ENCODE data around the gene SORCS2.

The SORCS2 gene

GRCh38 chr4:7342223-7343080 is 150.1 kb downstream of the SORCS2 start:
- no peak for DNase-seq

GRCh38 chr4:7343081-7343655 is 150.8 kb downstream of the SORCS2 start:
- DNase-seq: no peak

GRCh38 chr4:7343950-7344349 is 151.6 kb downstream of the SORCS2 start:
- no peak for DNase-seq

DNA sequence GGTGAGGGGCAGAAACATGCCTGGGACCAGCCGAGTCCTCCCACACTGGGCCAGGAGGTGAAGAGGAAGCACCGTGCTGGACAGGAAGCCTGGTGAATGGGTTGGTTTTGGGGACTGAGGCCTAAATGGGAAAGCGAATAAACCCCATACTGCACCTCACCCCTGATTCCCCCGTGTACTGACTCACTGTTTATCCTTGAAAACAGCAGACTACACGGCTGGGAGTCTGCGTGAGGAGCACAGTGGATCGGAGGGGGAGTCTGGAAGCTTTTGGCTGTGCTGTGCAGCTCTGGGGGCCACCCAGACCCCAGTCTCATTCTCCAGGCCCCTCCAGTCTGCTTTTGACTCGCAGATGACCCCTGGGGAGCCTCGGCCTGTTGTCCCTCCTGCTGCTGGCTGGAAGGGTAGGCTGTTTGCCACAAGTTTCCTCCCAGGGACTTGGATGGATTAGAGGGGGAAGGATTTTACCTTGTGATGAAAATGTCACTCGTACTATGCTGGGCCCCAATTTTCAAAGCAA is 152.4 kb downstream of the SORCS2 start:
- no peak for DNase-seq

DNA sequence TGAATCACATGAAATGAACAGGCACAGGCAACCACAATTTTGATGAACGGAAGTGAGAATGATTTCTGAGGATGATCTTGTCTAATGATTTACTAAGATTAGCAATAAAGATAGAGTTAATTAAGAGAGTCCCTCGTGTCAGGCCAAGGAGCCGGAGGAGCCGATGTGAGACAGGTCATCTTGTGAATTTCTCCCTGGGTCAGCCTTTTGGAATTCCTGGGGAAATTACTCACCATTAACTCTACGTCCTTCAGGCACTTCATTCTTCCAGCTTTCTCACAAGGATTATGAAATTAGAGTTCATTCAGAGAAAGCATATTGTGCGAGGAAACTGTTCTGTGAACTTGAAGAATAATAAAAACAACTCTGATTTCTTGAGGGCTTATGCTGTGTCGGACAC is 155.6 kb downstream of the SORCS2 start:
- DNase-seq: no peak

DNA sequence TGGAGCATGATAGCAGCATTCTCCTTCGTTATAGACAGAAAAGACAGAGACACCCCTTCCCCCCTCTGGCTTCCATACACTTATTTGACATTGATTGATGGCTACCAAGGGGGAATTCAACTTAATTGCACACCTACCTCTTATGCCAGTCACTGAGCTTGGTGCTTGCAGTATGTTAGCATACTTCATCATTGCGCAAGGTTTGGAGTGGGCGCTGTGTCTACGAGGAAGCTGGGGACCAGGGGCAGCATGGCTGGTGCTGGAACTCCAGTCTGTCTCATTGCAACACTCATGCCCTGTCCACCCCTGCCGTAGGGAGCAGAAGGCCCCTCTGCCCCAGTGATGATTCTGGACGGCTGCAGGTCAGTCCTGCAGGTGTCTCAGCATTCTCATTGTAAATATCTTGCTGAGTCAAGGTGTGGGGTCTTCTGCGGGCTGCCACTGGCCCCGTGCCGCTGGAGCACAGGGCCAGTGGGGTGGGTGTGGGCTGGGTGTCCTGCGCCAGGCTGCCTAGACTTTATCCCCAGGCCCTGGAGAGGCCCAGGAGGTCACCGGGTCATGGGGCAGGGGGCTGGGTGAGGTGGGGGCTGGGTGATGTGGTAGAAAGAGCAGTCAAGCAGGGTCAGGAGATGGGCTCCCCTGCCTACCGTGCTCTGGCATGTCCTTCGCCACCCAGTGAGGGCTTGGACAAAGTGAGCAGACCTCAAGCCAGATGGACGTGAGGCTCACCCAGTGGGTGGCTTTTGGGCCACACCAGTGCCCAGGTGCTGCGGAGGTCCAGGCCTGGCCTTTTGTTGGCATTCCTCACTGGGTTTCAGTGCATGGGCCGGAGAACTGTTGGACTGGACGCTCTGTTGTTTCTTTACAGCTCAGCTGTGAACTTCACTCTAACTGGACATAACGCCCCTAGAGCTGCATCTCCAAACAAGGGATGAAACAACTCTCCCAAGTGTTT is 156.9 kb downstream of the SORCS2 start:
- no peak for DNase-seq

DNA sequence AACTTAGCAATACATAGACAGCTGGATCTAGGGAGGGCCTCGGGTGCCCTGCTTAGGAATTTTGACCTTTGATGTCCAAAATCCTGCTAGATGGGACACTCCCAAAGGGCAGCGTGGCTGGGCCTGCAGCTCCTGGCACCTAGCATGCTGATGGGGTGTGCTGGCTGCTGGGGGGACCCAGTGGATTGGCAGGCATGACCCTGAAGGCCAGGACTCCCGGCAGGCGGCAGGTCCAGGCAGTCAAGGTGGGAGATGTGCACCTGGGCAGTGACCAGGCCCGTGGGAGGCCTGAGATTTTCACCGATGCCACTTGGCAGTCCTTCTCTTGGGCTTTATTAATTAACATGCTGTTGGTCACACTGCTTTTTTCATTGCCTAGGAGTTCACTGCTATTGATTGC is 158.1 kb downstream of the SORCS2 start:
- DNase-seq: no peak

DNA sequence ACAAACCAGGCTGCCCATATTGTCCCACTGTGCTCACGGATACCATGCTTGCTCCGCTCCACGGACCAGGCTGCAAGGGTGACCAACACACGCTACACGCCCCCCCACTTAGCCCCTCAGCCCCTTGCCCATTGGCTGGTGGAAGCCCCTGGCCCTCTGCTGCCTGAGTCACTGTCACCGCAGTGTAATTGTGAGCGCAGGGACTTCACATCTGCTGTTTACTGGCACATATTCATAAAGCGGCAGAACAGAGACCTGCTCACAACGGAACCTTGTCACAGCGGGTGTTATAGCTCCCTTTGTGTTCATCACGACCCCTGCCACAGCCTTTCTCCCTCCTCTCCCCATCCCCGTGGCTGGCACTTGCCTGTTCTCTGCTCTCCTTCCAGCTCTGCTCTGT is 158.7 kb downstream of the SORCS2 start:
- DNase-seq: no peak

DNA sequence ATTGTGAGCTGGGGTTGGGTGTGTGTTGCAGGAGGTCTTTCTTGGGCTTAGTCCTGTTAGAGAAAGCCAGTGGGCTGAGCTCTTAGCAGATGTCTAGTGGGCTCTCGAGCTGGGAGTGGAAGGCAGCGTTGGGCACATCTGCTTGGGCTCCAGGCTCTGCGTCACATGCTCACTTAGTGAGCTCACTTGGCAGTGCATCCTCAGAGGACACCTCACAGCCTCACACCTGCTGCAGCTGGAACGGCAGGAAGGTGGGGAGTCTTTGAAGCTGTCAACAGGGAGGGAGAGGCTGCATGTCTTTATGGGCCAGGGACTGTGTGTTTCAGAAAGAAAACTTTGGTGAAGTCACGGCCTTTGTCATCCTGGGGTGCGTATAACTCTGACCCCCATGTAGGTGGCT is 160.1 kb downstream of the SORCS2 start:
- DNase-seq: peak; percentile 58

DNA sequence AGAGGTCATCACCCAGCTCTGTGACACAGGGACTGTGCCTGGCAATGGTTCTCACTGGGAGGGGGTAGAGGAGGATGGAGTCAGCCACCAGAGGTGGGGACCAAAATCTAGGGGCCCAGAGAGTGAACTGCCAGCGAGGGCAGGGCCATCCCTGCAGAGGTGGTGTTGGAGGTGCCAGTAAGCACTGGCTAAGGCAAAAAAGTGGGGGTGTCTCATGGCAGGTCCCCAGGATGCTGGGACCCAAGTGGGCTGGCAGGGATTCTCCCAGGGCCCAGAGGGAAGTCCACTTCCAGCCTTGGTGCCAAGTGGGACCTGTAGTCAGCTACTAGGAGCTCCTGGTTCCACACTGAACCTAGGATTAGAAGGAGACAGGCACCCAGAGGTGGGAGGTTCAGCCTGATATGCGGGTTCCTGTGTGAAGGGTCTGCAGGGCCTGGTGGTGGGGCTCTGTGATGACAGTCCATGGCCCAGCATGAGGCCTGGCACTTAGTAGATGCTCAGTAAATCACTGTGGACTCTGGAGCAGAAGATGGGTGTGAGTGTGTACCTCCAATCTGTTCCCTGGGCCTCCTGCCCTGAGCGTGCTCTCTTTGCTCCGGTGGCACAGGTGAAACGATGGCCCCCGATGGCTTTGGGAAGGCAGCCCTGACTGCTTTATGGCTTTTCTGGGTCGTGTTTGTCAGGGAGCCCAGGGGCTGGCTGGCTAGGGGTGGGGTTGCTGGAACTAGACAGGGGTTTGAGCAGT is 160.9 kb downstream of the SORCS2 start:
- DNase-seq: no peak

DNA sequence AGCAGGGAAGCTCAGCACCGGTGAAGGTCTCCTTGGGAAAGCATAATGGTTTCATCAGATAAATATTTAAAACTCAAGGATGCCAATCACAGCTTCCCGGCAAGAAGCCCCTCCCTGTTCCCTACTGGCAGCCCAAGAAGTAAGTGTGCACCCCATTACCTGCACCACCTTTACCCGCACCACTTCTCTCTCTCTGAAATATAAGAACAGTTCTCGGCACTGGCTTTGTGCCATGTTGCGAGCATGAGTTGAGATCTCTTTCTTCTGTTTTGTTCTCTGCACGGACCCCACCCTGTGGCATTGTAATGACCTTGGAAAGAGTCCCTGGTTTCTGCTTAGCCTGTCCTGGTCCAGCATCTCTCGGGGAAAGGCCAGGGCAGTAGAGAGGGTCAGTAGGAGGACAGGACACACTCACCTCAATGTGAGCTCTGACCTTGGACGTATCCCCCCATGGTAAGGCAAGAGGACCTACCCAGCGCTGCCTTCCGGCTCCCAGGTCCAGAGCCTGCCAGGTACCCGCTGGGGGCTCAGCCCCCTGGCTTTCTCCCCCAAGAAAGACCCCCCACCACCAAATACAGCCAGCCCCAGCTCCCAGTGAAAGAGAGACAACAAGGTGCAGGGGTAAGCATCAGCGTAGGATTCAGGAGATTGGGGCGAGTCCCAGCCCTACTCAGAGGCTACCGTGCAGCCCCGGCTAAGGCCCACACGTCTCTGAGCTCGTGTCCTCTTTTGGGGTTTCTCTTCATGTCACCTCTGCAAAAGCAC is 161.7 kb downstream of the SORCS2 start:
- no peak for DNase-seq

DNA sequence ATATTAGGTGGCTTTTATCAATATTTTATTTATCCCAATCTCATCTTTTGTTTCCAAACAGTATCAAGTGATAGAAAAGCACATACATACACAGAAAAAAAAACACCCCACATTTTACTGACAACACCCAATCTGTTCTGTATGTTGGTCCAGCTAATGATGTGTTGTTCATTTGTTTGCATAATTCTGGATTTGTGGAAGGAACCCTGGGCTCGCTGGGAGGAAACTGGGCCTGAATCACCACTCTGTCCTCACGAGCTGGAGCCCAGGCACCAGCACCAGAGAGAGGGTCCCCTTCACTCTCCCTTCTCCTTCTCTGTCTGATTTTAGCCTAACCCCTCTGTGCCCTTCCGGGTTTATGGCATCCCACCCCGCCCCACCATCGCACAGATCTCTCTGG is 162.6 kb downstream of the SORCS2 start:
- DNase-seq: no peak

GRCh38 chr4:7355795-7356194 is 163.5 kb downstream of the SORCS2 start:
- DNase-seq: no peak

DNA sequence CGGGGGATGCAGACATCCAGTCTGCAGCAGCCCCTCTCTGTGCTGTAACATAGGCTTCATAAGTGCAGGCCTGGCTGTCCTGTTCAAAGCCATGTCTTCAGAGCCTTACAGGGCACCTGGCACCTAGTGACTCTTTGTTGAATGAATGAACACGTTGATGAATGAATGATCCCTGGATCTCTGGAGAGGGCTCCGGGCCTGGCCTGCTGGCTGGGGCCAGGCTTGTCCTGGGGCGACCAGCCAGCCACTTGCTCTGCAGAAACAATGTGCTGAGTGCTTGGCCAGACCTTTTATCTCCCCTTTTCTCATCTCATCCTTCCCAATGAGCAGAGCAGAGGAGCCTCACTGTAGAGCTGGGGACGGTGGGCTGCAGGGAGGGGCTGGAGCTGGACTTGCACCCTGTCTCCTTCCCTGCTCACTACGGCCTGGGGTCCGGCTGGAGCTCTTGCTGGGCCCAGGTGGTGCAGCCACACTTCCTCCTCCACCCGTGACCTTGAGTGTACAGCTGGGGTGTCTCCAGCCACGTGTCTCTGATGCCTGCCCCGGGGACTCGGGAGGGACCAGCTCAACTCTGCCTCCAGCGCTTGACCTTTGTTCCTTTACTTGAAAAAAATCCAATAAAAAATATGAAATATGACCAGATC is 164.5 kb downstream of the SORCS2 start:
- no peak for DNase-seq

GRCh38 chr4:7357323-7357722 is 165.0 kb downstream of the SORCS2 start:
- DNase-seq: no peak

GRCh38 chr4:7358100-7358735 is 165.9 kb downstream of the SORCS2 start:
- peak; percentile 18 for DNase-seq

DNA sequence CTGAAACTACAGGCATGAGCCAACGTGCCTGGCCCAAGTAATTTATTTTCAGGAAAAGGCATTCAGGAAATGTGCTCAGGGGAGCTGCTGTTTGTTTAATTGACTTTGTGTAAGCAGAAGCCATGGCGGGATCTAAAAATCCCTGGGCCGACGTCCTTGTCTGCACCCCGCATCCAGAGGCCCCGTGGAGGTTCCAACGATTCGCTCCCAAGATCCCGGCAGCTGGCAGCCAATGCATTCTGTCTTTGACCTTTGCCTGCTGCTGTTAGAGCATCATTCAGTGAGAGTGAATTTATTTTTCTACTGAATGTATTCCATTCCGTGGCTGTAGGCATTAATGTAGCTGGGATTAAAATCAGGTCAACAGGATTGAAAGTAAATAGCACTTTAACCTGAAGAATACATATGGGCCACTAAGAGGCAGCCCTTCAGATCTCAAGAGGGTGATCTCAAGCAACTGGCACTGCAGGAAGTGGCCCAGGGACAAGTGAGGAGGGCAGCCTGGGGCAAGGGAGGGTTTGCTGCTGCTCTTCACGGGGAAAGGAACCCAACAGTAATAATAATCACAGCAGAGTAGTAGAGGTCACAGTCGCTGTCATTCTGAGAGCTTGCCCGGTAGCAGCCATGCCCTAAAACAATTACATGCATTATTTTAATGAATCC is 167.2 kb downstream of the SORCS2 start:
- peak; percentile 88 for DNase-seq

DNA sequence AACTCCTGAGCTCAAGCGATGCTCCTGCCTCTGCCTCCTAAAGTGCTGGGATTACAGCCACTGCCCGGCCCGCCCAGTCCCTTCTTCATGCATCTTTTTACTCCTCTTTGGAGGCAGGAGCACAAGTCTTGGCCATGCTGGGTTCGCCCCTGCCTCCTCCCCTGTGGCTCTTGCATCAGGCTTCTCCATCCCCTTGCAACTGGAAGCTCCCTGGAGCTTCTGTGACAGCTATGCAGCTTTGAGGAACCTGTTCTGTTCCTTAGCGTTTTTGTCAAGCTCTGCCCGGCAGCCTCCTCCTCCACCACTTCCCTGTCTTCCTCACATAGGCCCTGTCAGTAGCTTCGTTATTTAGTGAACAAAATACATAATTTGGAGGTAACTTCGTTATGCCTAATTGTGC is 168.5 kb downstream of the SORCS2 start:
- no peak for DNase-seq

DNA sequence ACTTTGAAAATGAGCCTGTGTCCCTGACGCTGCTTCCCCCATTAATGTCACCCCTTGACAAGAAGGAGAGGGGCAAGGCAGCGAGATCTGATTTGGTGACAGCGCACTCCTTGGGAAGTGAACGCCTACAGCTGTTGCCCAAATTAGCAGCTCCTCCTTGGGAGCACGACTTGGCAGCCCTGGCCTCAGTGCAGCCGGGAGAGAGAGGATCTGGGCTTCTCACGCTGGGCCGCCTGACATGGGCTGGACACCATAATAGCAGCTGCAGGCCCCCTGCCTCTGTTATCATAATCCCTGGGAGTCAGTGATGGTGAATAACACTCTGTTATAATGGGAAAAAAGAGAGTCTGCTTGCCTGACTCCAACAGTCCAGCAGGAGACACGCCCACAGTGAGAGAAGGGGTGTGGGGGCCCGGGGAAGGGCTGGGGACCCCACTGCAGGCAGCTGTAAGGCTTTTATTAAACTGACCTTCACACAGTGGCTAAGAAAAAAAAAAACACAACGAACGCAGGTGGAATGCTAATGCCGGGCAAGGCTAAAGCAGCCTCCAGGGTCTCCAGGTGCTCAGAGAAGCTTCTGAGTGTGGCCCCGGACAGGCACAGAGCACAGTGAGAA is 169.1 kb downstream of the SORCS2 start:
- no peak for DNase-seq

DNA sequence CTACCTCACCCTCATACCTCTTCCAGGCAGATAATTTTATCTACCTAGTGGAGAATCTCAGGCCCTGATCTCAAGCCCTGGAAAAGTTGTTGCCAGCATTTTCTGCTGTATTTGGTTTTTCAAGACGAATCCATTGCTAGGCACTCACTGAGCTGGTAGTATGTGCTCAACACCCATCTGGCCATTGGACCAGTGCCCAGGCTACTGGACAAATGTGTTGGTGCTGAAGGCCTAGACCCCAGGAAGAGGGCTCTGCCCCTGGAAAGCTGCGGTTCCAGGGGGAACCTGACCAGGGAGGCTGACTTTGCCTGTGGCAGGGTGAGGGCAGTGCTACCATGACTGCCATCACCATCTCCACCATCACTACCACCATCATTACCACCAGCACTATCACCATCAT is 170.0 kb downstream of the SORCS2 start:
- no peak for DNase-seq

All from DMS79 (cell line).